Prostate gland (tissue), 2 donors: ENCODE measurements around the gene KRT78.

Source experiments
- POLR2A ChIP-seq: fragments of 450-650 bp; IDR thresholded peaks from one replicate; pipeline ENCODE4 v1.6.1; 2016; ENCODE audit warnings: antibody characterized with exemption, mild to moderate bottlenecking
- POLR2AphosphoS5 ChIP-seq: sonication (generic); formaldehyde crosslinking; IDR thresholded peaks from one replicate; pipeline ENCODE4 v1.6.1; 2017; ENCODE audit warnings: antibody characterized with exemption
- TF ChIP-seq, protein P1 (sequence below), 4 experiments: fragments of 200-600 bp in 2 of 4; fragments of 450-650 bp in 2 of 4; sonication (generic) in 2 of 4; IDR thresholded peaks; 1 replicate in 3 of 4; 2 replicates in 1 of 4; pipeline ENCODE4 v1.5.1; 2016 to 2019; ENCODE audit warnings: antibody characterized with exemption in 4 of 4, mild to moderate bottlenecking in 2 of 4, moderate library complexity in 2 of 4

DNA sequence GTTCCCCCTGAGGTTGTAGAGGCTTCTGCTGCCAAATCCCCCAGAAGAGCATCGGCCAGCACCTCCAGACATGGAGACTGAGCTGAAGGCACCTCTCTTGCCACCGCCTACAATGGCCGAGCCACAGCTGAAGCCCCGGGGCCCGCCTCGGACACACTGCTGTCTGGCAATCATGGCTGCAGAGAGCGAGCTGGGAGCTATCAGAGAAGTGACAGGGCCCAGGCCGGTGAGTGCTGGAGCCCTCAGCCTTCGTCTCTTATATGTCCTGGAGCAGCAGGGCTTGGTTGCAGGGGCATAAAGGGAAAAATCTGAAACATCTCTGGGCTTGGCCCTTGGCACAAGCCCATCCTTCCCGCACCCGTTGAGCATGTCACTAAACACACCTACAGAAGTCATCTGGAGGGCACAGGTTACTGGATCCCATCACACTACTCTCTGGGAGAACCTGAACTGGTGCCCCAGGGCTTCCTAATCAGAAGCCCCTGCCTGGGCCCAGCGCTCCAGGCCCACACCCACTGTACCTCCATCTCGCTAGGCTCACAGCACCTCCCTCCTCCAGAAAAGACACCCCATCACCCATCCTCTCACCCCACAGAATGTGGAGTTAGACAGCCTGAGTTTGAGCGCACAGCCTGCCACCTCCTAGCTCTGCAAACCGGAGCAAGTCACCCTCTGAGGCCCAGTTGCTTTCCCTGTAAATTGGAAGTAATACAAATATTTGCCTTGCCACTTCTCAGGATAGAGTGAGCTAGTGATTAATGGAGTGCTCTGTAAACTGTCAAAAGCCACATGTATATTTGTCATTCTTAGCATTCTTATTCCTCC lies 34.7 kb downstream of the KRT78 start, which contains the start of gene KRT4:
- TF ChIP-seq, protein P1, sequence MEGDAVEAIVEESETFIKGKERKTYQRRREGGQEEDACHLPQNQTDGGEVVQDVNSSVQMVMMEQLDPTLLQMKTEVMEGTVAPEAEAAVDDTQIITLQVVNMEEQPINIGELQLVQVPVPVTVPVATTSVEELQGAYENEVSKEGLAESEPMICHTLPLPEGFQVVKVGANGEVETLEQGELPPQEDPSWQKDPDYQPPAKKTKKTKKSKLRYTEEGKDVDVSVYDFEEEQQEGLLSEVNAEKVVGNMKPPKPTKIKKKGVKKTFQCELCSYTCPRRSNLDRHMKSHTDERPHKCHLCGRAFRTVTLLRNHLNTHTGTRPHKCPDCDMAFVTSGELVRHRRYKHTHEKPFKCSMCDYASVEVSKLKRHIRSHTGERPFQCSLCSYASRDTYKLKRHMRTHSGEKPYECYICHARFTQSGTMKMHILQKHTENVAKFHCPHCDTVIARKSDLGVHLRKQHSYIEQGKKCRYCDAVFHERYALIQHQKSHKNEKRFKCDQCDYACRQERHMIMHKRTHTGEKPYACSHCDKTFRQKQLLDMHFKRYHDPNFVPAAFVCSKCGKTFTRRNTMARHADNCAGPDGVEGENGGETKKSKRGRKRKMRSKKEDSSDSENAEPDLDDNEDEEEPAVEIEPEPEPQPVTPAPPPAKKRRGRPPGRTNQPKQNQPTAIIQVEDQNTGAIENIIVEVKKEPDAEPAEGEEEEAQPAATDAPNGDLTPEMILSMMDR (IDR thresholded peaks at IDR 0.05) = no peak
- peak; percentile 77 for TF ChIP-seq POLR2AphosphoS5
- TF ChIP-seq POLR2A = no peak
